ACHN (cell line): ENCODE results near the gene DYNLRB1.

ENCODE experiments used
- DNase-seq: peaks from one replicate; pipeline ENCODE4 v3.0.0-alpha.2; 2015
- in situ Hi-C: cut with HindIII; loops from 2 replicates; pipeline ENCODE4 v1.10.0; 2017; ENCODE audit warnings: low sequenced_read_pairs, low pct_ligation_motif_present, low pct_unique_long_range_greater_than_20kb

Gene DYNLRB1

DNA sequence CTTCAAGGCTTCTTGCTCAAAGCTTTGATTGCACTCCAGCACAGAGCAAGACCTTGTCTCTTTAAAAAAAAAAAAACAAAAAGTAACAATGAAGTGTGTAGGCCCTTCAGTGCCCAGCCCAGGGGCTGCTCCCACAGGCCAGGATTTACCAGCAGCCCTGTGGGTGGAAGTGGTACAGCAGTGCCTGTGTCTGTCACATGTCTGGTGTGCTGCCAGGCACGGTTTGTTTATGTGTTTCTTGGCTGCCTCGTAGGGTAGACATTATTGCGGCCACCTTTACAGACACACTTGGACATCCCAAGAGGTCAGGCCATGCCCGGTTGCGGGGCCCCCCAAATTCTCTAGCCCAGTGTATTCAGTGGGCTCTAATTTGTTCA is 12.7 kb downstream of the DYNLRB1 start:
- in situ Hi-C loops, result no loop called here
- no peak for DNase-seq

DNA sequence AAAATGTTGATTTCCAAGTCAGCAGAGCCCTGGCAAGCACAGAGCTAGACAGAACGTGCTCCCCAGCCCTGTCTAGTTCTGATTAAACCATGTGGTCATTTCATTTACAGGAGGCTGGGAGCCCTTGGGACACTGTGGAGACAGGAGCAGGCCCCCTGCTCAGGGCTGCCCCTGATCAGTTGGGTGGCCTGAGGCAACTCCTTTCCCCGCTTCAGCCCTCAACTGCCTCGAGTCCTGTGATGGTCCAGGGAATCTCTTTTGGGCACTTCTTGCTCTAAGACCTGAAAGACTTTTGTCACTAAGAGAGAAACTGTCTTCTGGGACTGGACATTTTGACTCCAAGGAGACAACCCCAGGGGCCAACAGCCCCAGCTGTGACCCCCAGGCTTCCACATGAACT is 13.5 kb downstream of the DYNLRB1 start:
- DNase-seq, result no peak
- in situ Hi-C loops, result no loop called here

DNA sequence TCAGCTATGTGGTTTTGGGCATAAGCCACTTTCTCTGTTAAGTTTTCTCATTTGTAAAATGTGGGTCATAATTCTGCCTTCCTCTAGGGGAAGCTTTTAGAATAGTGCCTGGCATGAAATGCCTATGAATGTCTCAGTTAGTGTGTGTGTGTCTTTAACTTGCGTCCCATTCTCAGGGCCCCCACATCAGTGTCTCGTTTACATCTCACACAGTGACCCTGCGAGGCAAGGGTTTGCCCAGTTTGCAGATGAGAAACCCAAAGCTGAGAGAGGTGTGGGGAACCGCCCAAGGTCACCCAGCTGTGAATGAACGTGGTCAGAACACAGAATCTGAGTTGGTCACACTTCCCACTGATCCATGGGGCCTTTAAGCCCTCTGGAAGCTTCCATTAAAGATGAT is 14.1 kb downstream of the DYNLRB1 start:
- DNase-seq, result no peak
- in situ Hi-C loops, result no loop called here

DNA sequence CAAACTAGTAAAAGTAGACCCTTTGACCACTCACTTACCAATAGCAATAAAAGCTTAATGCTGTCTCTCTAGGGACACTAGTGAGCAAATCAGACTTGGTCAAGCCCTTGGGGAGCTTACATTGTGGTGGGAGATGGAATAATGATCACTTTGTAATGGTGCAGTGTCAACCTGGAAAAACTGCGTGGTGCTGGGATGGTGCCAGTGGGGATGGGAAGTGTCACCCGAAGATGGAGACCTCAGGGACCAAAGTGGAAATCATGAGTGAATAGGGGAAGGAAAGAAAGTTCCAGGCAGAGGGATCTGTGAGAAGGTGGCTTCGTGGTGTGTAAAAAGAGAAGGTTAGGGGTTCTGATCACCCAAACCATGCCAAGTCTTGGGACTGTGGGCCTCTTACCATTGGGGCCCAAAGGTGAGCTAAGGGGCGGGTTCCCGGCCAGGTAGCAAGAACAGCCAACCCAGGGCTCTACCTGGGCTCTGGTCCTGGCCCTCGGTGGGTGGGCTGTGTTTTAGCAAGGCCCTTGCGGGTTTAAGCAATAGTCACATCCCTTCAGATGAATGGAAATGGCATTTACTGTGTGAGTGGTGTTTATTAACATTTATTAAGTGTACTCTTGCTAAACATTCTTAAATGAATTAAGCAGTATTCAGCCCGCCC is 15.5 kb downstream of the DYNLRB1 start:
- in situ Hi-C loops, result no loop called here
- DNase-seq, result no peak

DNA sequence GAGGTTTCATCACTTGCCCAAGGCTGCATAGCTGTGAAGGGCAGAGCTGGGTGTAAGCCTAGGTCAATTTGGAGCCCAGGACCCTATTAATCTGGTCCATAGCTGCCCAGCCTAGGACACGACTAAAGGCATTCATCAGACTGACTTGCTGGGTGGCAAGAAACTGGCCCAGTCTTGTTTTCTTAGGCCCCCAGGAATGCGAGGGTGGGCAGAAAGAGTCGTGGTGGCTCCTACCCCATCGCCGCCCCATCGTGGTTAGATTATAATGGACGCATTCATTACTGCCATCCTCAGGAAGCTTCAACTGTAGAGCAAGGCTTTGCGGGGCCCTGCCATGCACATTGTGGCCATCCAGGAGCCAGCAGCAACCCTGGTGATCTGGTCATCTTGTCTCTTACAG is 16.1 kb downstream of the DYNLRB1 start:
- no peak for DNase-seq
- in situ Hi-C loops, result no loop called here

DNA sequence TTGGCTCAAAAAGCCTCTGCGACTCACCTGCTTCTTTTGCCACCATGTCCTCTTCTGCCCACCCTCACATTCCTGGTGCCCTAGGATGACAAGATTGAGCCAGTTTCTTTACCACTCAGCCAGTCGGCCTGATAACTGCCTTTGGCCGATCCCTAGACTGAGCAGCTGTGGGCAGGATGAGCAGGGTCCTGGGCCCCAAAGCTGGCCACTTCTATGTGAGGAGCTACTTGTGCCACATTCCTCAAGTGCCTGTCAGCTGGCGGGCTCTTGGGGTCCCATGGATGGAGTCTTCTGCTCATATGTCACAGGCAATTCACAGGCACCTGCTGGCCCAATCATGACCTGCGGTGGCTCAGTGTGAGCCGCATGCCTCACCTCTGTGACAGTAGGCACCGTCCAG is 16.5 kb downstream of the DYNLRB1 start:
- DNase-seq, result no peak
- in situ Hi-C loops, result no loop called here

DNA sequence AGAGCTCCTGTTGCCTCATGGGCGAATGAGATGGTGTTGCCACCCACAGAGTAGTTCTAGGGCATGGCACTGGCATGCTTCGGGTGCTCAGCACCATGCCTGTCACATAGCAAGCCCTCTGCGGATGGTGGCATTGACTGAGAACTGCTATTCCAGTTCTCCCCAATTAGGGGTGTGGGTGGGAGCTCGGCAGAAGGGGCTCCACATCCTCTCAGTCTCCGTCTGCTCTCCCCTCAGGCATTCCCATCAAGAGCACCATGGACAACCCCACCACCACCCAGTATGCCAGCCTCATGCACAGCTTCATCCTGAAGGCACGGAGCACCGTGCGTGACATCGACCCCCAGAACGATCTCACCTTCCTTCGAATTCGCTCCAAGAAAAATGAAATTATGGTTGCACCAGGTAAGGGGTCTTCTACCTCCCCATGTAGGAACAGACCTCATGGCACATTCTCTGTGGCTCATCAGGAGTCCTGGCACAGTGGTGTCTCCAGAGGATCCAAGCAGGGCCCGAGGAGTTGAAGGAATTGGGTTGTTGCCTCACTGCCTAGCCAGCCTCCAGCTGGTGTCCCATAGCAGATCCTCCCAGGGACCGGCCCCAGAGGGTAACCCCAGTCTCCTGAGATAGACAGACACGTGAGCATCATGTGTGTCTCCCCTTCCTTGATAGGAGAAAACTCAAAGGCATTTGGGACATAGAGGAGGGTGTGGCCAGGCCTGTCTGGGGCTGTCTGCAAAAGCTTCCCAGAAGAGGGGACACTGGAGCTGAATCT is 18.4 kb downstream of the DYNLRB1 start:
- no peak for DNase-seq
- in situ Hi-C loops, result no loop called here

DNA sequence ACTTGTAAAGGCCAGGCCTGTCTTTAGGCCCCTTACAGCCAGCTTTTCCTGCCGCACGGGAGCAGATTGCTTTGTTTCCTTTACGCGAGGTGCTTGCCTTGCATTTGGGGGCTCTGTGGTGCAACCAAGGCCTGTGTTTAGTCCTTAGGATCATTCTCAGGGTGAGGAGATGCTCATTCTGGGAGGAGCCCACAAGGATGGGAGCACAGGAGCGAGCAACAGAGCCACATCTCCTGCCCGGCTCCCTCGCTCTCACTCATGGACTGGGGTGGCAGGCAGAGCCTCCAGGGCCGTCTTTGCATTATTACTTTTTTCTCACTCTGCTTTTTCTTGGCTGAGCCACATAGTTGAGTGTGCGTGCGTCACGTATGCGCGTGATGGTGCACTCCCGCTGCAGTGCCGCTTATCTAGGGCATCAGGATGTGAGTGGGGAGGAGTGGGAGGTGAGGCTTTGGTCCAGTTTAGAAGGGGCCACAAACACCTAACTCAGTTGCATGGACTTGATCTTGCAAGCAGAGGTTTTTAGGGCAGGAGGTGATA is 19.1 kb downstream of the DYNLRB1 start:
- no peak for DNase-seq
- in situ Hi-C loops, result no loop called here

DNA sequence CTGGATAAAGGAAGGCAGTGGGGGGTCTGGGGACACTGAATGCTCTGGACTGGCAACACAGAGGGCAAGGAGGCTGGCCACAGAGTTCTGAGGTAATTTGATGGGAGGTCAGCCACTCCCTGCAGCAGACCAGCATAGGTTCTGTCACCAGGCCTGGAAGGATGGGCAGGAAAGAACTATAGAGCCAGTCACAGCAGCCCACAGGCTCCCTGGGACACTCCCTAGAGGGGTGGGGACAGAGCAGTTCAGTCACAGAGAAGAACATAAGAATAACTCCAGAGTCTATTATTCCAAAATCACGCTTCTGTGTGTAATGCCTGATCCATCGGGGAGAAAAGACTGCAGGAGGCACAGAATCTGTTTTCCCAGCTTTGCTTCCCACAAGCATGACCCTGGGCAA is 19.6 kb downstream of the DYNLRB1 start:
- in situ Hi-C loops, result no loop called here
- no peak for DNase-seq

DNA sequence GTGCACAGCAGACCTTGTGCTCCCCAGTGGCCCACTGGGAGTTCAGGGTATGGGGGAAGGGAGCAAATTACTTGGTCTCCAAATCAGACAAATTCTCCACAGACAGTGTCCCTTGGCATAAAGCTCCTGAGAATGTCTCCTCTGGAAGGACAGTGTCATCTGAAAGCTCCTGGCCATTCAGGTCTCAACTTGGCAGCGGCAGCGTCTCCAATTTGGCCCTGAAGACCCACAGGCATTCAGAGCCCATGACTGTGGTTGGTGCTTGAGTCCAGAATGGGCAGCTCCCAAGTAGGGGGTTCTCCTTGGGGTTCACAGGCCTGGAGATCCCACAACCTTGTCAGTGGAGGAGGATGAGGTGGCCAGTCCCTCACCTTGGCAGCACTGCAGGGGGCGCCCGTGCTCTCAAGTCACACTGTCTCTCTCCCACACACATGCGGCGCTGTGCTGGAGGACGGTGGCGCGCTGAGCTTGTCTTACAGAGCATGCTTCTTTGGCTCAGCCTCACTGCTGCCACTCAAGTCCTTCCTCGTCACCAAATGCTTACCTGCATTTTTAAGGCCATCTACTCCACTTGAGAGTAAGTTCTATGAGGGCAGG is 20.7 kb downstream of the DYNLRB1 start:
- DNase-seq, result no peak
- in situ Hi-C loops, result no loop called here

DNA sequence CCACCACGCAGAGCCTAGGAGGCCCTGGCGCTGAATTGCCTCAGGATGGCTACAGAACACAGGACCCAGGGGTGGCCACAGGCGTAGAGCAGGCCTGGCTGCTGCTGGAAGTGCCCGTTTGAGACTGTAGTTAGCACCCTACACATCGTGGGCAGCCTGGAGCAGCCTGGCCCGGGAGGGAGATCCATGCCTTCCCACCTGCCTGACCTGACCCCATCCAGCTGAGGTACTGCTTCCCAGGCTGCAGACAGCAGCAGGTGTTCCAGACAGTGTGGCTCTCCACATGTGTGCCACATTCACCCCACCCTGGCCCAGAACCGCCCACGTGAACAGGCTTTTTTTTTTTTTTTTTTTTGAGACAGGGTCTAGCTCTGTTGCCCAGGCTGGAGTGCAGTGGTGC is 21.4 kb downstream of the DYNLRB1 start:
- no peak for DNase-seq
- in situ Hi-C loops, result no loop called here

DNA sequence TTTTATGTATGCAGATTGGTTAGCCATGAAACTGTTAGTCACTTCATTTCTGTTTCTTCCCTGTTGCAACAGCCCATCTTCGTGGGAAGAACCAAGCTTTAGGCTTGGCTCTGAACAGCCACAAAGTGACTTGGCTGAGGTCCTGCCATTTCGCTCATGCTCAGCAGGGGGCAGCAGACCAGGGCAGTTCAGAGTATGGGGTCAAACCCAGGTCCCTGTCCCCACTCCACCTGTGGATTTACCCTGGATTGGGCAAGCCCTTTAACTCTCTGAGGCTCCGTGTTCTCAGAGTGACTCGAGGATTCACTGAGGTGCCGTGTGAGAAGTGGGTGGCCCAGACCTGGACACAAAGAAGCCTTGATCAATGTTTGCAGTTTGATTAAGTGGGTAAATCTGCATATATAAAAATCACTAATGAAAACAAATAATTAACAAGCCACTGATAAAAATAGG is 22.5 kb downstream of the DYNLRB1 start:
- peak; percentile 22 for DNase-seq
- in situ Hi-C loops, result no loop called here

DNA sequence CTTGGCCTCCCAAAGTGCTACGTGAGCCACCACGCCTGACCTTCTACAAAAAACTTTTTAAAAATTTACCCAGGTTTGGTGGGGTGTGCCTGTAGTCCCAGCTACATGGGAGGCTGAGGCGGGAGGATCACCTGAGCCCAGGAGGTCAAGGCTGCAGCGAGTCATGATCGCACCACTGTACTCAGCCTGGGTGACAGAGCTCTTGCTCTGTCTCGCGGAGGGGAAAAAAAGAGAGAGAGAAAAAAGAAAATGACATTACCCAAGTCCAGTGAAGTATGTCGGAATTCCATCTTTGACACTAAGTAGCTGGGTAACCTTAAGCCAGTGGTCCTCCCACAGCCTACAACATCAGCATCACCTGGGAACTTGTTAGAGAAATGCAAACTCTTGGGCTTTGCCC is 23.5 kb downstream of the DYNLRB1 start:
- in situ Hi-C loops, result no loop called here
- no peak for DNase-seq

DNA sequence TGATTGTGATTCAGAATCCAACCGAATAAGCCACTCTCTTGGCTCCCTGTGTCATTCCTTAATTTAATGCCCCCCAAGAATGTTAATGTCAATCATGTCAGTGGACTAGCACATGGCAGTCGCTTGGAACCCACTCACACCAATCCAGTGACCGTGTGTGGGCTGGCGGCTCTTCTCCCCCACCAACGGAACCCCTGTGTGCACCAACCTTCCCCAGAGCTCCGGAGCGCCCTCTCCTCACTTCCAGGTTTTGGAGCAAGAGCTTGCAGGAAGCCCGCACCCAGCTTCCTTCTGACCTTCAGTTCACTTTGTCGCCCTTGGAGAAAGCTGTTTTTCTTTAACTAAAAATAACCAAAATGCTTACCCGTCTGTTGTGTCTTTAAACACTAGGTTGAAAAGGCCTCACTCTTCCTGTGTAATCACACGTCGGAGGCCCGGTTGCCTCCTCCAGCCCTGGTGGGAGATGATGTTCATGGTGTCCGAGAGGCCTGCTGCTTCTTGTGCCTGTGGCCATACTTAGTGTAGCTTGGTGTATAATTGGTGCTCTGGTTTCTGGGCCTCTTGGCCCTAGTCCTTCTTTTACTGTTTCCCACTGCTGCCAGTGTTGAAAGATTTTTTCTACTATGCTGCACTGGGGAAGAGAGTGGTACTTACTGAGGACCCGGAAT is 24.5 kb downstream of the DYNLRB1 start:
- in situ Hi-C loops, result no loop called here

DNA sequence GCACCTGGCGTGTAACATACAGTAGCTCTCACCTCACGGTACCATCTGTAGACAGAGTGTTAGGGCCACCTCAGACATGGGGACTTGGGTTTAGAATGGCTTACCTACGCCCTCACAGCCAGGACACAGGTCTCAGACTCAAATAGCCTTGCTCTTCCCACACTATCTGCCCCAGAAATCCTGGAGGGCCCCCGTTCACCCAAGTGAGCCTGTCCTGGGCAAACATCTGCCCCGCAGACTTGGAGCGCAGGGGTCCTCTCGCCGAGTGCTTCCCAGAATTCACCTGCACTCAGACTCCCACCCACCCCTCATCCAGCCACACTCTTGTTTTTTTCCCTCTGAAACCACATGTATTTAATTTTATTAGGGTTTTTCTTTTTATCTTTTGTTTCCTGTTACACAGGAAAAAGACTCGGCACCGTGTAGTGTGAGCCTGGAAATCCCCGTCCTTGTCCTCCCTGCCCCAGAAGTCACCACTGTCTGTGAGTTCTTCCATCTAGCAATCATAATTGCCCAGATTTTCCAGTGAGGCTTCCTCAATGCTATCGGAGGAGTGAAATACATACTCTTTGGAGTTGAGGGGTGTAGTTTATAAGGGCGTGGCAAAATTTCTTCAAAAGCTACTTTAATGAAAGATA is 25.2 kb downstream of the DYNLRB1 start:
- in situ Hi-C loops, result no loop called here

More for the DNA sequence above, 24.5 kb downstream of the DYNLRB1 start:
- no peak for DNase-seq

DNA sequence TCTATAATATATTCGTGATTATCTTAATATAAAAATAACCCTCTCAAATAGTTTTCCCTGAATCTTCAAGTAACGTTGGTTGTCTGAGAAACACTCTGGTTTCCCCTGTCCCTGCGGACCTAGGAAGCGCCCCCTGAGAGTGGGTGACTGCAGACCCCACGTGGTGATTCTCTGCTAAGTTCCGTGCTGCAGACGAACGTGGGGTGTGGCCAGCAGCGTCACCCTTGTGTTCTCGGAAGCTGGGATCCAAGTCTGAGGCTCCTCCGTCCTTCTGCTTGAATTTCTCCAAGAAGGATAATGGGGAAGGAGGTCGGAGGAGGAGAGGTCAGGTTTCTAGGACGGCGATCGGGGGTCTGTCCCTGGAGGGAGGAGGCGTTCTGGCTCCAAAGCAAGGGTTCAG is 25.7 kb downstream of the DYNLRB1 start:
- in situ Hi-C loops, result no loop called here
- no peak for DNase-seq

More for the DNA sequence above, 25.2 kb downstream of the DYNLRB1 start:
- no peak for DNase-seq

DNA sequence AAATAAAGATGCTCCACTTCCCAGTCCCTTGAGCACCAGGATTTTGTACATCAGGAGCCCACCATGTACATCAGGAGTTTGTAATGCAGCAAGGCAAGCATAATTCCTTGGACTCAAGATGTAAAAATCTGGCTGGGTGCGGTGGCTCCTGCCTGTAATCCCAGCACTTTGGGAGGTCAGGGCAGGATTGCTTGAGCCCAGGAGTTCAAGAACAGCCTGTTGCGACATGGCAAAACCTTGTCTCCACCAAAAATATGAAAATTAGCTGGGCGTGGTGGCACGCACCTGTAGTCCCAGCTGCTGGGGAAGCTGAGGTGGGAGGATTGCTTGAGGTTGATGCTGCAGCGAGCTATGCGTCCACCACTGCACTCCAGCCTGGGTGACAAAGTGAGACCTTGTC is 26.2 kb downstream of the DYNLRB1 start:
- DNase-seq, result no peak
- in situ Hi-C loops, result no loop called here

DNA sequence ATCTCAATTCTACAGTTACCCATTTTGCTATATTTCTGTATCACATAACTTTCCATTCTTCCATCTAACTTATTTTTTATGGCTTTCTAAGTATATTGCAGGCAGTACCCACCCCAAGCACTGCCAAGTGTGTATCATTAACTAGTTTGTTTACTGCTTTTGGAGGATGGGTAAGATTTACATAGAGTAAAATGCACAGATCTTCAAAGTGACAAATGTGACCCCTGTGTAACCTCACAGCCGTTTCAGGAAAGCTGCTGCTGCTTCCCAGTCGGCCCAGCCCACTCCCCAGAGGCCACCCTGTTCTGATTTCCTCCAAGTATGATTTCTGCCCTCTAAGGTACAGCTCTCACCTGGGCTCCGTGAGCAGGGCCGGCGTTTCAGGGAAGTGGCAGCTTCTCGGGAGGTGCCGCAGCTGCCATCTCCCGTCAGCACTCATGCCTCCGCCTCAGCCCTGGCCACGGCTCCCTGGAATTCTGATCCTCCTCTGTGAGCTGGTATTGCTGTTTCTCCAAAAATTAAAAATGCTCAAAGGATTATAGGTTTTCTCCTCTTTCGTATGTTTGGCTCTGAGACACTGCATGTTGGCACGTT is 27.3 kb downstream of the DYNLRB1 start:
- DNase-seq, result no peak
- in situ Hi-C loops, result no loop called here
